Measurements from ENCODE around the gene KRT2. TPM values are rescaled to one million over a fixed set of nuclear protein-coding genes. Genes with fewer than 3 reads are reported as not detected.

Gene KRT2
- total and polyA plus RNA-seq, 2 of the 4 experiments (the other 2 are of a cell fraction) = not detected

GRCh38 chr12:52655251-52655650 is 3.2 kb upstream of the KRT2 start:
- Histone ChIP-seq H2AFZ (replicated peaks; ENCODE audit: low read length, poor library complexity) (no peak overlapping the region), H3K4me2 (ENCODE audit: low read depth, low read length) (no peak overlapping the region), H3K4me3 (ENCODE audit: insufficient read depth, low read depth, low read length) (no peak overlapping the region), H4K91ac (ENCODE audit: insufficient read depth, low read depth, low read length) (no peak overlapping the region), H3K36me3 (ENCODE audit: control insufficient read depth, insufficient read depth, low read length) (no peaks in the 10 kb centered on the region), H3K9me3 (ENCODE audit: control insufficient read depth, insufficient read depth, low read length) (no peaks in the 10 kb centered on the region), H3K56ac (ENCODE audit: extremely low read depth, insufficient read depth, low read length) (no peak overlapping the region), H3K27me3 (ENCODE audit: control insufficient read depth, insufficient read depth, low read length) (peaks cover 20% of the 10 kb centered on the region), H3K18ac (ENCODE audit: low read depth, low read length) (no peak overlapping the region), H2AK5ac (ENCODE audit: low read depth, low read length) (no peak overlapping the region), H2BK15ac (ENCODE audit: low read depth, low read length) (no peak overlapping the region), H2BK120ac (ENCODE audit: low read depth, low read length) (no peak overlapping the region), H4K8ac (ENCODE audit: low read depth in 2 of 2, low read length in 2 of 2) (no peak overlapping the region), H2BK5ac (ENCODE audit: low read depth, low read length, poor library complexity, severe bottlenecking) (no peak overlapping the region), H3K27ac (ENCODE audit: insufficient read depth, low read length) (no peak overlapping the region), H3K4me1 (ENCODE audit: control insufficient read depth, insufficient read depth, low read length) (no peaks in the 10 kb centered on the region), H3K14ac (replicated peaks; ENCODE audit: low read depth, low read length) (no peak overlapping the region), H4K5ac (ENCODE audit: low read depth, low read length) (no peak overlapping the region), H3K9ac (ENCODE audit: low read depth, low read length) (no peak overlapping the region), H2BK20ac (ENCODE audit: low read depth, low read length) (no peak overlapping the region), H4K20me1 (ENCODE audit: insufficient read depth, low read length) (no peaks in the 10 kb centered on the region), H2AK9ac (replicated peaks; ENCODE audit: low read depth, low read length, poor library complexity) (no peak overlapping the region), H3K4ac (ENCODE audit: low read depth, low read length) (no peak overlapping the region), H3K23ac (ENCODE audit: low read depth, low read length) (no peak overlapping the region), H3K79me1 (ENCODE audit: low read depth in 1 of 2, low read length in 2 of 2) (no peaks in the 10 kb centered on the region), H3K9me1 (ENCODE audit: insufficient read depth, low read length) (no peaks in the 10 kb centered on the region)
- ChIA-PET CTCF (no interaction called here), POLR2A (ENCODE audit: unreplicated experiment) (no interaction called here)
- in situ Hi-C loops (cut with MboI; ENCODE audit: low sequenced_read_pairs) = no loop called here
- intact Hi-C loops (cut with micrococcal nuclease) = no loop called here
- DNase-seq (no peak), ATAC-seq (ENCODE audit: low read depth) (no peak)
- 17% methylated on average over 2 of the region's 6 CpGs; no CpG with 5 or more reads in 1 of the 2 experiments for WGBS, 2 experiments (ENCODE audit: extremely low coverage in 2 of 2, insufficient read length in 1 of 2)
- dilution Hi-C loops (cut with HindIII; ENCODE audit: low sequenced_read_pairs, unreplicated experiment) = no loop called here
- no TSS peak for BruUV-seq (replicated peaks)
- no peak for TF ChIP-seq RFX5 (IDR thresholded peaks at IDR 0.05; ENCODE audit: low read depth, low read length)
- no peak for TF ChIP-seq MAFK (IDR thresholded peaks at IDR 0.05; ENCODE audit: low read depth, low read length)
- no peak for TF ChIP-seq RCOR1 (IDR thresholded peaks at IDR 0.05; ENCODE audit: insufficient replicate concordance, low read length)
- no peak for TF ChIP-seq MAZ (IDR thresholded peaks at IDR 0.05; ENCODE audit: borderline replicate concordance, low read depth, low read length)
- no peak for TF ChIP-seq CHD1 (IDR thresholded peaks at IDR 0.05; ENCODE audit: low read depth, low read length)
- no peak for TF ChIP-seq USF2 (IDR thresholded peaks at IDR 0.05; ENCODE audit: low read depth, low read length)
- TF ChIP-seq RAD21 (IDR thresholded peaks at IDR 0.05; ENCODE audit: low read length) = no peak
- no peak for TF ChIP-seq NFE2L2 (IDR thresholded peaks at IDR 0.05; ENCODE audit: low read depth, low read length)
- no peak for TF ChIP-seq SMC3 (IDR thresholded peaks at IDR 0.05; ENCODE audit: low read depth, low read length)
- TF ChIP-seq CEBPB (IDR thresholded peaks at IDR 0.05; ENCODE audit: low read depth, low read length) = no peak
- TF ChIP-seq CTCF (conservative IDR thresholded peaks at IDR 0.05; ENCODE audit: low read depth, low read length) = no peak
- no peak for TF ChIP-seq BHLHE40 (IDR thresholded peaks at IDR 0.05; ENCODE audit: low read depth, low read length)
- TF ChIP-seq POLR2A (IDR thresholded peaks at IDR 0.05; ENCODE audit: low read depth, low read length) = no peak
- TF ChIP-seq MXI1 (IDR thresholded peaks at IDR 0.05; ENCODE audit: borderline replicate concordance, low read depth, low read length) = no peak
- TF ChIP-seq FOS (IDR thresholded peaks at IDR 0.05; ENCODE audit: low read depth, low read length) = no peak
- no peak for TF ChIP-seq ELK1 (IDR thresholded peaks at IDR 0.05; ENCODE audit: borderline replicate concordance, low read depth, low read length)

All from IMR-90 (cell line).